Bronchial smooth muscle cell (primary cell): ENCODE results near the gene SSC4D. TPM values are rescaled to one million over a fixed set of nuclear protein-coding genes. Genes with fewer than 3 reads are reported as not detected.

Experiments used
- total RNA-seq: library from RNA; depleted of rRNA; stranded (reverse); fragments of >200 nt; gene quantifications from 2 replicates; pipeline ENCODE4 v1.2.1, GENCODE V29; 2014

SSC4D gene
- total RNA-seq: 0.43 and 0.47 TPM in 2 replicates

DNA sequence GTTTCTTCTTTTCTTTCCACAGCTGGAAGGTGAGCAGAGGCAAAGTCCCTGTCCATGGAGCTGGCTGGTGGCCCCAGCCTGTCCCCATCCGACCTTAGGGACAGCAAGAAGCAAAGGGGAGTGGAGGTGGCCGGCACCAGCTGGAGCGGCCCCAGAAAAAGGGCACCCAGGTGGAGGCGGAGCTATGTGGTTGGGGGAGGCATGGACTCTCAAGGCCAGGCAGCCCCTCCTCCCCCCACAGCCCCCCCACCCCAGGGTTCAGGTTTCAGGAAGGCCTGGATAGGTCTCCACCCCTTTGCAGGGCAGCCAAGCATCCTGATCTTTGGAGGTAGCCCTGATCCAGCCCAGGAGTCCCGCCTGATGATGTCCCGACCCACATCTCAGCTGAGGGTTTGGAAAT, at the start of gene SSC4D:
SSC4D (minus strand) TSS at position 161 of the 400 bp plus-strand sequence. CDS start 5,258 bp downstream, outside the sequence.

DNA sequence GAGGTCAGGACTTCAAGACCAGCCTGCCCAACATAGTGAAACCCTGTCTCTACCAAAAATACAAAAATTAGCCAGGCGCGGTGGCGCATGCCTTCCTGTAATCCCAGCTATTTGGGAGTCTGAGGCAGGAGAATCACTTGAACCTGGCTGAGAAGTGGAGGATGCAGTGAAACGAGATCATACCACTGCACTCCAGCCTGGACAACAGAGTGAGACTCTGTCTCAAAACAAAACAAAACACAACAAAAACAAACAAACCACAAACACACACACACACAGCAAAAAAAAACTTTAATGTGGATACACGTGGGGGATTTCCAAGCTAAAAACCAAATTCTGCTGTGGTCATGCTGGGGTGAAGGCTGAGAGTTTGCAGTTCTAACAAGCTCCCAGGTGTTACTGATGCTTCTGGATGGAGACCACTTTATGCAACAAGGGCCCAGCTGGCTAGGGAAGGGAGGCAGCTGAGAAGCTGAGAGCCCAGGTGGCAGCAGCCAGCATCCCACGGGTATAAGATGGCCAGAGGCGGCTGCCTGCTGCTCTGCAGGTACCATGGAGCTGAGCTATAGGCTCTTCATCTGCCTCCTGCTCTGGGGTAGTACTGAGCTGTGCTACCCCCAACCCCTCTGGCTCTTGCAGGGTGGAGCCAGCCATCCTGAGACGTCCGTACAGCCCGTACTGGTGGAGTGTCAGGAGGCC, 15.1 kb upstream of the SSC4D start, which contains the start of gene ZP3:
ZP3 (plus strand) TSS at position 538 of the 699 bp plus-strand sequence; CDS start at position 553, 15 bp downstream.

DNA sequence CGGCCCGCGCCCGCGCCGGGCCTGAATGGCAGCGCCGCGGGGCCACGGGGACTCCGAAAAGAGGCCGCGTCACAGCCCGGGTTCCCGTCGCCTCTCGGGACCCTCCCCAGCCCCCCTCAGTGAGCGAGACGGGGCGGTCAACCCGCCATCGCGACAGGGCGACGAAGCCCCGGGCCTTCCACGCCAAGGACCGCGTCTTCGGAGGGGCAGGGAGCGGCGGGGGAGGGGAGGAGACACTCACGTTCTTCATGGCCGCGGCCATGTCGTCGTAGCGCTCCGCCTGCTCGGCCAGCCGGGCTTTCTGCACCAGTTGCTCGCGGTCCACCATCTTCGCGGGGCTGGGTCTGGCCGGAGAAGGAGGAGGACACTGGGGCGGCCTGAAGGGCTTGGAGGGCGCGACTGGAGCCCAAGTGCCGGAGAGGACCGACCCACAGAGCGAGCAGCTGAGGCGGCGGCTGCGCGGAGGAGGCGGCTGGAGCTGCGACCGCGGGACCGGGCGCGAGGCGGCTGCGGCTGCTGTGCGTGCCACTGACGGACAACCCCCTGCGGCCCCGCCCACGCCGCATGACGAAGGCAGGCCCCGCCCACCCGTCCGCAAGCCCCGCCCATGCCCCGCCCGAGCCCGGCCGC, 50.9 kb downstream of the SSC4D start, which contains the start of gene YWHAG:
YWHAG (minus strand) TSS at position 511 of the 630 bp plus-strand sequence; CDS start at position 328, 183 bp downstream.

Other genes with a start within 250 kb of the SSC4D start
- gene SRRM3, start 207.8 kb downstream of the SSC4D start, total RNA-seq: 0.79 and 0.94 TPM in 2 replicates
- gene HSPB1, start 107.0 kb downstream of the SSC4D start, total RNA-seq: 25.8 and 35.6 TPM in 2 replicates
- gene YWHAG, start 50.7 kb downstream of the SSC4D start, total RNA-seq: 49.5 and 52.2 TPM in 2 replicates
- 0.63 and 1.9 TPM in 2 replicates for gene ZP3, start 15.3 kb upstream of the SSC4D start, total RNA-seq
- gene DTX2, start 52.0 kb upstream of the SSC4D start, total RNA-seq: 2.5 and 3.0 TPM in 2 replicates
- 0.32 TPM in 1 of 2 replicates, not detected in the other for gene UPK3B, start 100.9 kb upstream of the SSC4D start, total RNA-seq
- under 0.01 and 0.26 TPM in 2 replicates for gene SPDYE16, start 133.6 kb upstream of the SSC4D start, total RNA-seq
- 3.0 and 5.2 TPM in 2 replicates for gene POMZP3, start 217.6 kb upstream of the SSC4D start, total RNA-seq